Loucy (cell line): Measurements from ENCODE around the gene SPPL3.

Experiments used
- H2AFZ ChIP-seq: fragments of 200-600 bp; sonication (generic); 2 replicates; pipeline ENCODE4 v1.6.0; 2016; ENCODE audit warnings: antibody characterized with exemption, mild to moderate bottlenecking, low read length, moderate library complexity
- H3F3A ChIP-seq: fragments of 200-600 bp; 2 replicates; pipeline ENCODE4 v1.6.0; 2016; ENCODE audit warnings: antibody characterized with exemption, low read depth, mild to moderate bottlenecking
- H3K27me3 ChIP-seq: fragments of 200-600 bp; sonication (generic); 2 replicates; pipeline ENCODE4 v1.6.1; 2014; ENCODE audit warnings: low read length, mild to moderate bottlenecking; ENCODE audit not compliant: insufficient read depth, poor library complexity, severe bottlenecking
- H3K36me3 ChIP-seq: fragments of 200-600 bp; sonication (generic); 2 replicates; pipeline ENCODE4 v1.6.1; 2016; ENCODE audit warnings: low read length; ENCODE audit not compliant: insufficient read depth
- H3K4me1 ChIP-seq: fragments of 200-600 bp; sonication (generic); 2 replicates; pipeline ENCODE4 v1.5.1; 2014; ENCODE audit warnings: low read length, mild to moderate bottlenecking; ENCODE audit not compliant: insufficient read depth, poor library complexity, severe bottlenecking
- H3K4me2 ChIP-seq: fragments of 200-600 bp; sonication (generic); 2 replicates; pipeline ENCODE4 v1.6.0; 2014; ENCODE audit warnings: antibody characterized with exemption, low read length, low read depth, mild to moderate bottlenecking; ENCODE audit not compliant: poor library complexity, severe bottlenecking
- H3K4me3 ChIP-seq: fragments of 200-600 bp; sonication (generic); 2 replicates; pipeline ENCODE4 v1.5.1; 2014; ENCODE audit warnings: low read length, mild to moderate bottlenecking, mixed read lengths; ENCODE audit not compliant: poor library complexity, severe bottlenecking
- H3K79me2 ChIP-seq: fragments of 200-600 bp; sonication (generic); 2 replicates; pipeline ENCODE4 v1.6.1; 2014; ENCODE audit warnings: low read length; ENCODE audit not compliant: insufficient read depth
- H3K9ac ChIP-seq: fragments of 200-600 bp; sonication (generic); 2 replicates; pipeline ENCODE4 v1.6.0; 2014; ENCODE audit warnings: mild to moderate bottlenecking, low read depth, low read length, moderate library complexity; ENCODE audit not compliant: poor library complexity, severe bottlenecking
- H3K9me2 ChIP-seq: fragments of 200-600 bp; sonication (generic); replicated peaks from 2 replicates; pipeline ENCODE4 v1.6.1; 2016; ENCODE audit warnings: low read depth, low read length, mixed read lengths
- H3K9me3 ChIP-seq: fragments of 200-600 bp; sonication (generic); 2 replicates; pipeline ENCODE4 v1.6.1; 2014; ENCODE audit warnings: mild to moderate bottlenecking, antibody characterized with exemption, low read length, low read depth; ENCODE audit not compliant: insufficient read depth
- H4K20me1 ChIP-seq: fragments of 200-600 bp; sonication (generic); 2 replicates; pipeline ENCODE4 v1.6.0; 2014; ENCODE audit warnings: antibody characterized with exemption, low read length, mild to moderate bottlenecking; ENCODE audit not compliant: insufficient read depth, poor library complexity, severe bottlenecking
- EZH2phosphoT487 ChIP-seq: fragments of 200-600 bp; IDR thresholded peaks from 2 replicates; pipeline ENCODE4 v1.6.1; 2018; ENCODE audit warnings: antibody characterized with exemption, mild to moderate bottlenecking, moderate library complexity, borderline replicate concordance
- TF ChIP-seq, protein P1 (sequence below): fragments of 200-600 bp; sonication (generic); conservative IDR thresholded peaks from 2 replicates; pipeline ENCODE4 v1.5.1; 2014; ENCODE audit warnings: mild to moderate bottlenecking, antibody characterized with exemption, low read length

The SPPL3 gene

GRCh38 chr12:120784804-120785203, 119.4 kb downstream of the SPPL3 start:
- no peaks in the 10 kb centered on the region for H3K27me3 ChIP-seq
- H3K9me2 ChIP-seq: no peaks in the 10 kb centered on the region

GRCh38 chr12:120783197-120783596, 121.0 kb downstream of the SPPL3 start:
- no peak overlapping the region for H2AFZ ChIP-seq

More at GRCh38 chr12:120784804-120785203, 119.4 kb downstream of the SPPL3 start:
- Histone ChIP-seq H3F3A (peaks cover 13% of the 10 kb centered on the region), H3K4me1 (peaks cover 18% of the 10 kb centered on the region), H3K9me3 (no peaks in the 10 kb centered on the region), H3K4me2 (no peak overlapping the region), H2AFZ (no peak overlapping the region), H3K4me3 (no peak overlapping the region), H3K9ac (no peak overlapping the region), H3K79me2 (no peaks in the 10 kb centered on the region), H4K20me1 (no peaks in the 10 kb centered on the region), H3K36me3 (peaks cover 35% of the 10 kb centered on the region; the same call in 1 of the 2 replicates)
- TF ChIP-seq EZH2phosphoT487: no peak
- TF ChIP-seq, protein P1, sequence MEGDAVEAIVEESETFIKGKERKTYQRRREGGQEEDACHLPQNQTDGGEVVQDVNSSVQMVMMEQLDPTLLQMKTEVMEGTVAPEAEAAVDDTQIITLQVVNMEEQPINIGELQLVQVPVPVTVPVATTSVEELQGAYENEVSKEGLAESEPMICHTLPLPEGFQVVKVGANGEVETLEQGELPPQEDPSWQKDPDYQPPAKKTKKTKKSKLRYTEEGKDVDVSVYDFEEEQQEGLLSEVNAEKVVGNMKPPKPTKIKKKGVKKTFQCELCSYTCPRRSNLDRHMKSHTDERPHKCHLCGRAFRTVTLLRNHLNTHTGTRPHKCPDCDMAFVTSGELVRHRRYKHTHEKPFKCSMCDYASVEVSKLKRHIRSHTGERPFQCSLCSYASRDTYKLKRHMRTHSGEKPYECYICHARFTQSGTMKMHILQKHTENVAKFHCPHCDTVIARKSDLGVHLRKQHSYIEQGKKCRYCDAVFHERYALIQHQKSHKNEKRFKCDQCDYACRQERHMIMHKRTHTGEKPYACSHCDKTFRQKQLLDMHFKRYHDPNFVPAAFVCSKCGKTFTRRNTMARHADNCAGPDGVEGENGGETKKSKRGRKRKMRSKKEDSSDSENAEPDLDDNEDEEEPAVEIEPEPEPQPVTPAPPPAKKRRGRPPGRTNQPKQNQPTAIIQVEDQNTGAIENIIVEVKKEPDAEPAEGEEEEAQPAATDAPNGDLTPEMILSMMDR: no peak

DNA sequence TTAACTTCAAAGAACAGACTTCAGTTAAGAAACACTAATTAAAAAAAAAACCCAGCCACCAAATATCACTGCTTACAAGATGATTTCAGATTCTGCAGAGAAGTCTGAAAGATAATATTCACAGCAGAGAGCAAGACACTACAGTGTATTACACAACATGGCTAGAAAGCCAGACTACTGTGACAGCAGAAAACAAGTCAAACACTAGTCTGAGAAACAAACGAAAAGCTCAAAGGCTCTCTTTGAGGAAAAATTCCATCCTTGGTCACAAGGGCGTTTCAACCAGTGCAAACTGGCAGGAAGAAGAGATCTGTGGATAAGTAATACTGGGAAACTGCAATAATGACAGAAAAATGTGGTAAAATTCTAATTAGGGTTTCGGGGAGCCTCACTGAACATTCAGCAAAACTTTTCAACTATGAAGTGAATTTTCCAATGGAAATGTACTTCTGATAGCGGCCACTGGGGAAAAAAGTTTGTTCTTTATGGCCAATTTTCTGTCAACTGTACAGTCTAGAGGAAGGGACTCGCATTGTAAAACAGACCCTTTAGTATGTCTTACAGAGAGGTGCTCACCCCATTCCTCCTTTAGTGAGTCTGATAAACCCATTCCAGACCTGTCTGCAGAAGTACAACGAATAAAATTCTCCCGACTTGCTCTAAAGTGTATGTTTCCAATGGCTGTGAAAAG, 128.2 kb downstream of the SPPL3 start:
- H3K79me2 ChIP-seq: no peaks in the 10 kb centered on the region
- no peak overlapping the region for H3K9ac ChIP-seq
- H3K36me3 ChIP-seq: peaks cover 37% of the 10 kb centered on the region; the same call in 1 of the 2 replicates
- H3F3A ChIP-seq: no peaks in the 10 kb centered on the region
- TF ChIP-seq EZH2phosphoT487: no peak
- TF ChIP-seq, protein P1: peak; percentile 36
- peaks cover 13% of the 10 kb centered on the region for H3K4me1 ChIP-seq
- no peaks in the 10 kb centered on the region for H3K27me3 ChIP-seq
- peaks cover 5% of the 10 kb centered on the region for H4K20me1 ChIP-seq
- H3K9me2 ChIP-seq: no peaks in the 10 kb centered on the region
- no peaks in the 10 kb centered on the region for H3K9me3 ChIP-seq
- no peak overlapping the region for H2AFZ ChIP-seq
- H3K4me2 ChIP-seq: no peak overlapping the region
- no peak overlapping the region for H3K4me3 ChIP-seq

More at GRCh38 chr12:120783197-120783596, 121.0 kb downstream of the SPPL3 start:
- peak overlapping the region; percentile 20 for H3K9ac ChIP-seq
- H3K36me3 ChIP-seq: peaks cover 42% of the 10 kb centered on the region; the same call in 1 of the 2 replicates
- H3K4me2 ChIP-seq: peak overlapping the region; percentile 67
- no peaks in the 10 kb centered on the region for H3K79me2 ChIP-seq
- no peaks in the 10 kb centered on the region for H3K27me3 ChIP-seq
- H3F3A ChIP-seq: peaks cover 13% of the 10 kb centered on the region
- no peak for TF ChIP-seq EZH2phosphoT487
- TF ChIP-seq, protein P1: no peak
- no peaks in the 10 kb centered on the region for H3K9me3 ChIP-seq
- no peaks in the 10 kb centered on the region for H3K9me2 ChIP-seq
- H3K4me3 ChIP-seq: peak overlapping the region; percentile 41
- H4K20me1 ChIP-seq: no peaks in the 10 kb centered on the region
- peaks cover 18% of the 10 kb centered on the region for H3K4me1 ChIP-seq
